Mesothelial cell of epicardium (in vitro differentiated cells): ENCODE results near the gene AMBRA1. TPM values are rescaled to one million over a fixed set of nuclear protein-coding genes. Genes with fewer than 3 reads are reported as not detected.

ENCODE experiments used
- DNase-seq, 2 experiments: peaks; one replicate each; pipeline ENCODE4 v3.0.0; 2021; ENCODE audit warnings: low spot score in 2 of 2; ENCODE audit not compliant: unreplicated experiment in 2 of 2
- H3K27ac Mint-ChIP-seq: 2 replicates; pipeline ENCODE4 v1.8.0; 2021; ENCODE audit warnings: mixed read lengths
- H3K27me3 Mint-ChIP-seq: 2 replicates; pipeline ENCODE4 v1.8.0; 2021; ENCODE audit warnings: low read depth, mixed read lengths
- H3K36me3 Mint-ChIP-seq: 2 replicates; pipeline ENCODE4 v1.8.0; 2021; ENCODE audit warnings: mixed read lengths
- H3K4me1 Mint-ChIP-seq: 2 replicates; pipeline ENCODE4 v1.8.0; 2021; ENCODE audit warnings: mixed read lengths
- H3K4me3 Mint-ChIP-seq: 2 replicates; pipeline ENCODE4 v1.8.0; 2021; ENCODE audit warnings: mild to moderate bottlenecking, moderate library complexity, mixed read lengths
- H3K9me3 Mint-ChIP-seq: 2 replicates; pipeline ENCODE4 v1.8.0; 2021; ENCODE audit warnings: mixed read lengths
- total RNA-seq: library from RNA; stranded (reverse); gene quantifications from 3 replicates; pipeline ENCODE4 v1.2.1, GENCODE V29; 2021
- TF ChIP-seq, protein P1 (sequence below): fragments of 200-600 bp; sonication (generic); IDR thresholded peaks from one replicate; pipeline ENCODE4 v1.5.0; 2021; ENCODE audit warnings: antibody characterized with exemption; ENCODE audit not compliant: unreplicated experiment

AMBRA1 gene
- total RNA-seq, 1 donor from 2014 or later = 48.4 TPM

DNA sequence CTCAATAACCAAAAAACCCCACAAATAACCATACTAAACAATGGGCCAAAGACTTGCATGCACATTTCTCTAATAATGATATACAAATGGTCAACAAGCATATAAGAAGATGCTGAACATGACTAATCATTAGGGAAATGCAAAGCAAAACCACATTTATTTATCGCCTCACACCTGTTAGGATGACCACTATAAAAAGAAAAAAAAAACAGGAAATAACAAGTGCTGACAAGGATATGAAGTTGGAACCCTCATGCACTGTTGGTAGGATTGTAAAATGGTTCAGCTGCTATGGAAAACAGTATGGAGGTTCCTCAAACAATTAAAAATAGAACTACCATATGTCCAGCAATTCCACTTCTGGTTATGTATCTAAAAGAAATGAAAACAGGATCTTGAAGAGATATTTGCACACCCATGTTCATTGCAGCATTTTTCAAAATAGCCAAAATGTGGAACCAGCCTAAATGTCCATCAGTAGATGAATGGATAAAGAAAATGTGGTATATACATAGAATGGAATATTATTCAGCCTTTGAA lies 66.2 kb downstream of the AMBRA1 start:
- Mint-ChIP-seq H3K4me1 (no peaks in the 10 kb centered on the region), H3K36me3 (no peaks in the 10 kb centered on the region), H3K27ac (no peak overlapping the region), H3K9me3 (peaks cover 5% of the 10 kb centered on the region), H3K4me3 (no peak overlapping the region), H3K27me3 (no peaks in the 10 kb centered on the region)
- TF ChIP-seq, protein P1, sequence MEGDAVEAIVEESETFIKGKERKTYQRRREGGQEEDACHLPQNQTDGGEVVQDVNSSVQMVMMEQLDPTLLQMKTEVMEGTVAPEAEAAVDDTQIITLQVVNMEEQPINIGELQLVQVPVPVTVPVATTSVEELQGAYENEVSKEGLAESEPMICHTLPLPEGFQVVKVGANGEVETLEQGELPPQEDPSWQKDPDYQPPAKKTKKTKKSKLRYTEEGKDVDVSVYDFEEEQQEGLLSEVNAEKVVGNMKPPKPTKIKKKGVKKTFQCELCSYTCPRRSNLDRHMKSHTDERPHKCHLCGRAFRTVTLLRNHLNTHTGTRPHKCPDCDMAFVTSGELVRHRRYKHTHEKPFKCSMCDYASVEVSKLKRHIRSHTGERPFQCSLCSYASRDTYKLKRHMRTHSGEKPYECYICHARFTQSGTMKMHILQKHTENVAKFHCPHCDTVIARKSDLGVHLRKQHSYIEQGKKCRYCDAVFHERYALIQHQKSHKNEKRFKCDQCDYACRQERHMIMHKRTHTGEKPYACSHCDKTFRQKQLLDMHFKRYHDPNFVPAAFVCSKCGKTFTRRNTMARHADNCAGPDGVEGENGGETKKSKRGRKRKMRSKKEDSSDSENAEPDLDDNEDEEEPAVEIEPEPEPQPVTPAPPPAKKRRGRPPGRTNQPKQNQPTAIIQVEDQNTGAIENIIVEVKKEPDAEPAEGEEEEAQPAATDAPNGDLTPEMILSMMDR = no peak
- DNase-seq = no peak

- no peak overlapping the region for H3K4me3 Mint-ChIP-seq
- TF ChIP-seq, protein P1 = no peak
- H3K9me3 Mint-ChIP-seq = peaks cover 5% of the 10 kb centered on the region
- DNase-seq = no peak
- H3K4me1 Mint-ChIP-seq = peaks cover under 1% of the 10 kb centered on the region
- no peak overlapping the region for H3K27ac Mint-ChIP-seq
- no peaks in the 10 kb centered on the region for H3K36me3 Mint-ChIP-seq
- no peaks in the 10 kb centered on the region for H3K27me3 Mint-ChIP-seq
Measured at GRCh38 chr11:46526216-46527215, 67.3 kb downstream of the AMBRA1 start.

GRCh38 chr11:46524201-46524770 lies 69.5 kb downstream of the AMBRA1 start:
- Mint-ChIP-seq H3K9me3 (no peaks in the 10 kb centered on the region), H3K27me3 (no peaks in the 10 kb centered on the region), H3K27ac (no peak overlapping the region), H3K4me1 (peaks cover 8% of the 10 kb centered on the region), H3K4me3 (no peak overlapping the region), H3K36me3 (no peaks in the 10 kb centered on the region)
- TF ChIP-seq, protein P1 = no peak
- DNase-seq = no peak

- H3K27me3 Mint-ChIP-seq = no peaks in the 10 kb centered on the region
- TF ChIP-seq, protein P1 = no peak
- DNase-seq = no peak
- no peaks in the 10 kb centered on the region for H3K9me3 Mint-ChIP-seq
- H3K4me1 Mint-ChIP-seq = peaks cover 8% of the 10 kb centered on the region
- no peak overlapping the region for H3K27ac Mint-ChIP-seq
- H3K36me3 Mint-ChIP-seq = no peaks in the 10 kb centered on the region
- H3K4me3 Mint-ChIP-seq = no peak overlapping the region
Measured at GRCh38 chr11:46523290-46523689, 70.5 kb downstream of the AMBRA1 start.

- Mint-ChIP-seq H3K27me3 (no peaks in the 10 kb centered on the region), H3K36me3 (no peaks in the 10 kb centered on the region), H3K9me3 (no peaks in the 10 kb centered on the region), H3K27ac (no peak overlapping the region), H3K4me1 (peaks cover 8% of the 10 kb centered on the region), H3K4me3 (no peak overlapping the region)
- DNase-seq = no peak
- TF ChIP-seq, protein P1 = no peak
Measured at GRCh38 chr11:46522682-46523281, 71.0 kb downstream of the AMBRA1 start.
